DMS114 treated with DMSO at 0.1 percent for 48 hours (cell line): ENCODE data around the gene PRKCD.

Source experiments
- DNase-seq: peaks from one replicate; lab custom pipeline; 2025; ENCODE audit not compliant: unreplicated experiment; lab: John Stamatoyannopoulos, UW

PRKCD gene

DNA sequence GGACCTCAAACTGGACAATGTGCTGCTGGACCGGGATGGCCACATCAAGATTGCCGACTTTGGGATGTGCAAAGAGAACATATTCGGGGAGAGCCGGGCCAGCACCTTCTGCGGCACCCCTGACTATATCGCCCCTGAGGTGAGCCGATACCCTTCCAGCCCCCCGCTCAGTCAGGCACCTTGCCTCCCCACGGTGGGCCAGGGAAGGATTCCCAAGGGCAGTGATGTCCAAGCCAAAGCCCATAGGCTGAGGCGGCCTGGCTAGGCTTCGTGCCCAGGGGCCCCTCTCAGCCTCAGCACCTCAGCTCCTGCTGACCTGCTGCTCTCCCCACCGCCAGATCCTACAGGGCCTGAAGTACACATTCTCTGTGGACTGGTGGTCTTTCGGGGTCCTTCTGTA, 27.7 kb downstream of the PRKCD start:
- DNase-seq: no peak

DNA sequence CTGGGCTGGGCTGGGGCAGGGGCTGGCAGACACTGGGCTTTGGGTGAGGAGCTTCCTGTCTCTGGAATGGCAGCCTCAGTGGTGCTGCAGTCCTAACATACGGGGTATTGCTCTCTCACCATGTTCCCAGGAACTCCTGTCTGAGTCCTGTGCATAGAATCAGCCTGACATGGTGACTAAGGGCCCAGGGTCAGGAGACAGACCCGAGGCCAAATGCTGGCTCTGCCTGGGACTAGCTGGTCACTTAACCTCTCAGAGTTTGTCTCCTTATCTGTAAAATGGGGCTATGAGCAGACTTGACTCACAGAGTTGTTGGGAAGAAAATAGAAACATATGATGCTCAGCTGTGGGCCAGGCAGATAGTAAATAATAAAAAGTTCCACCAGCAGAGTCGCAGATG, 28.3 kb downstream of the PRKCD start:
- DNase-seq: no peak

DNA sequence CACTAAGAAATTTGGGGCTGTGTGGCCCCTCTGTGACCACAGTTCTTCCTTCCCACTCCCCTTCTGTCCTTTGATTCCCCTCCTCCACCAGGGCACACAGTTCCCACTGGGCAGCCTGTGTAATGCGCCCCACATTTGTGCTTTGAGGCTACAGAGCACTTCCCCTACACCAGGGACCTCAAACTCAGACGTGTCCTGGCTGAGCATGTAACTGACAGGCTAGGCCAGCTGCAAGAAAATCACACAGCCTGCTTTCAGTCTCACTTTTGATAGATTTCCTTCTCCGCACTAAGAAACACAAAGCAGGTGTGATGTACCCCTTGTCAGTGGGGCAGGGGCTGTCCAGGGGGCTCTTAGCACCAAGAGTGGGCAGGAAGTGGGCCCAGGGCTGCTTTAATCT, 29.6 kb downstream of the PRKCD start:
- DNase-seq: no peak

- DNase-seq: no peak
Measured at GRCh38 chr3:53191836-53192480, 30.9 kb downstream of the PRKCD start.

DNA sequence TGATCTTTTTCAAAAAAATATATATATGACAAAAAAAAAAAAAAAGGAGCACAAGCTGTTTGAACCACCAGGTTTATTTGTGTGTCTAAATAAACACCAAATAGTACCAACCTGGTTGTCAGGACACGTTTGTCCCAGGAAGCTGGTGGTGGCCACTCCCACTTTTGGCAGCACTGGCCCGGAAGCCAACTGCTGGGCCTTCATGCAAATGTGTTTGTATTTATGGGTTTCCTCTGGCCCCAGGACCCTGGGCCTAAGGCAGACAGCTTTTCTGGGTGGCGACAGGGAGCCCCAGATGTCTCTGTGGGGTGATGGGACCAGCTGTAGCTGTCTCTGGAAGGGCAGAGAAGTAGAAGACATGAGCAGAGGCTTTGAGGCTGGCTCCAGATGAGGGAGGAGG, 31.6 kb downstream of the PRKCD start:
- DNase-seq: no peak

DNA sequence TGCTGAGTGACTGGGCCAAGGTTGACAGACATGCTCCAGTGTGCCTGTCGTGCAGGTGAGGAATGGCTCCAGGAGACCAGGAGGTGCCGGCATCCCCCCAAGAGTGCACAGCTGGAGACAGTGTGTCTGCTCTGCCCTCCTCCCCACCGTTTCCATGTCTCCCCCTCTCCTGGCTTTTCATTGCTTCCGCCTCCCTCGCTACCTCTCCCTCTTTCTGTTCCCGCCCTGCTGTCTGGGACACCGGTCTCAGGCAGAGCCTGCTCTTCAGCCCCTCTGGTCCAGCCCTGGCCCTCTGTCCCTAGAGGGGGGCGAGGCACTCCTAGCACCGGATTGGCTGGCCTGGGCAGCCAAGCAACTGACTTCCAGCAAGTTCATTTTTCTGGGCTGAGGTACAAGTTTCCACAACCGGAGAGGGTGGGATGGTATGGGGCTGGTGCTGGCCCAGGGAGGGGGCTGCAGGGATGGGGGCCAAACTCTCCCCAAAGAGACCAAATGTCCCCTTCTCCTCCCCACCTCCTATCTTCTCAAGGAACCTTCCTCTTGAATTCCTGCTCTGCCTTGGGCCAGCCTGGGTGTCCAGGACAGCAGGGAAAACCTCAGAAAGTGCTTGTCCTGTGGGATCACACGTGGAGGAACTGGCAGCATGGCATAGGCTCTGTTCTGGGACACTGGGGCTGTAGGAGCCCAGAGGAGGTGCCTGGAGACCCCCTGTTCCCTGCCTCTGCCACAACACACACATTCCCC, 32.6 kb downstream of the PRKCD start:
- DNase-seq: no peak

DNA sequence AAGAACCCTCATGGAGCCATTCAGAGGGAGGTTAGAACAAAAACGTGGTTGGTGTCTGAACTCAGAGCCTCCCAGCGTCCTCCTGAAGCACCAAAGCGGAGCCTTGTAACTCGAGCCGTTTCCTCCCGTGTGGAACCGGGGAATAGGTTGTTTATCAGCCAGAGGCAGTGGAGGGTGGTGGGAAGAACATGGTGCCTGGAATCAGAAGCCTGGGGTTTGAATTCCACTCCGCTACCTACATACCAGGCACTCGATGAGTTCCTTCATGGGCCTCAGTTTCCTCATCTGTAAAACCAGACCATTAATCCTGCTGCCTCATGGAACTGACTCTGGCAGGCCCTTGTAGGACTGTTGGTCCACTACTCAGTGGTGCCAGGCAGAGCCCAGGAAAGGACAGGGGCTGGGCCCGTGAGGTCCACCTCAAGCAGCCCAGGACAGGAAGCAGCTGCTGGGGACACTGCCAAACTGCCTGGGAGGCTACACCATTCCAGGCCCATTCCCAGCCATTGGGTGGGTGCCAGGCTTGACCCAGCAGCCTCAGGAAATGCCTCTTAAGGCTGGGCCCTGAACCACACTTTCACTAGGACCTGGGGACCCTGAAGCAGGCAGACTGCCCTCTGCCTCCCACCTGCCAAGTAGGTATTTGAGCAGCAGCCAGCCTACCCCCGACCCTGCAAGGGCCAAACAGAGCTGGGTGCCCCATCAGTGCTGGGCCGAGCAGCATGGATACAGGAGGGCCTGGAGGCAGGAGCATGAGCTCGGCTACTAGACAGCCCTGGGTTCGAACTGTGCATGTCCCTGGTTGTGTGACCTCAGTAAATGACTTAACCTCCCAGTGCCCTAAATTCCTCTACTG, 33.4 kb downstream of the PRKCD start:
- DNase-seq: no peak

DNA sequence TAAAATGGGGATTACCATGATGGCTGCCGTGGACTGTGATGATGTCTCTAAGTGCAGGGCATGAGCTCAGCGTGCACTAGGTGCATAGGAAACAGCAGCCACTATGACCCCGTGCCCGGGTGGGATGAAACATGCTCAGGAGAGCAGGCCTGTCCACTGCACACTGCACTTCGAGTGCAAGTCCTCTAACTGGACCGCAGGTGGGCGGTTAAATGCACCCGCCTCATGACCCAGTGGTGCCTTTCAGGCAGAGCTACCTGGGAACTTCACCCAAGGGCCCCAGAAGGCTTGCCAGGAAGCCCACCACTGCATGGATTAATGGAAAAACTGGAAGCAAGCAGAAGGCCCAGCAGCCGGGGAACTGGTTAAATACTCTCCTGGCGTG, 34.0 kb downstream of the PRKCD start:
- no peak for DNase-seq

DNA sequence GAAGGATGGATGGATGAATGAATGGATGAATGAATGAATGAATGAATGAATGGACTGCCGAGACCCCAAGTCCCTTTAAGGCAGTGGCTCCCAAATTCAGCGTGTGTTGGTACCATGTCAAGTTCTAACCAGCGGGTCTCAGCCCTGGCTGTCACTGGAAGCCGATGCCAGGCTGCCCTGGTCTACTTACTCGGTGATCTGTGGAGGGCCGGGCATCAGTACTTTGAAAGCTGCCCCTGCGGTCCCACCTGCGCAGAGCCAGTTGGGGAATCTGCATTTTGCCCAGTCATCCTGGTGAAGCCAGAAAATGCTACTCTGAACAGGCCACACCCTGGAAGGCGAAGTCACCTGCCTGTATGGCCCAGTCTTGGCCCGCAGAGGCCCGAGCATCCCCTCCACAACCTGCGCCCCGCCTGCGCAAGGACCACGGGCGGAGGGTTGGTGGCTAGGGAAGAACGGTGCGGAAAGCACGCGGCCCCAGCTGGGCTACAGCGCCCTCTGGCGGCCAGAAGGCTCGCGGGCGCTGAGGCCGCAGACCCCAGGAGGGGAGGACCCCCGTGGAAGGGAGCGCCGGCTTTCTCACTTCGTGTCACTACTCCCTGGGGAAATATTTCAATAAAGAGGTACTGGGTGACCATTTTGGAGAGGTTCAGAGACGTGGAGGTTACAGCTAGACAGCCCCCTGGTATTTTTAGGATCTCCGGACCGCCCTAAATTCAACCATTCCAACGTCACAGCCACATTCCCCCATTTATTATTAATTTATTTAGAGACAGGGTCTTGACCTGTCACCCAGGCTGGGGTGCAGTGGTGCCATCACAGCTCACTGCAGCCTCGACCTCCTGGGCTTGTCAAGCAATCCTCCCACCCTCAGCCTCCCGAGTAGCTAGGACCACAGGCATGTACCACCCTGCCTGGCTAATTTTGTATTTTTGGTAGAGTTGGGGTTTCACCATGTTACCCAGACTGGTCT, 34.9 kb downstream of the PRKCD start:
- DNase-seq: no peak

DNA sequence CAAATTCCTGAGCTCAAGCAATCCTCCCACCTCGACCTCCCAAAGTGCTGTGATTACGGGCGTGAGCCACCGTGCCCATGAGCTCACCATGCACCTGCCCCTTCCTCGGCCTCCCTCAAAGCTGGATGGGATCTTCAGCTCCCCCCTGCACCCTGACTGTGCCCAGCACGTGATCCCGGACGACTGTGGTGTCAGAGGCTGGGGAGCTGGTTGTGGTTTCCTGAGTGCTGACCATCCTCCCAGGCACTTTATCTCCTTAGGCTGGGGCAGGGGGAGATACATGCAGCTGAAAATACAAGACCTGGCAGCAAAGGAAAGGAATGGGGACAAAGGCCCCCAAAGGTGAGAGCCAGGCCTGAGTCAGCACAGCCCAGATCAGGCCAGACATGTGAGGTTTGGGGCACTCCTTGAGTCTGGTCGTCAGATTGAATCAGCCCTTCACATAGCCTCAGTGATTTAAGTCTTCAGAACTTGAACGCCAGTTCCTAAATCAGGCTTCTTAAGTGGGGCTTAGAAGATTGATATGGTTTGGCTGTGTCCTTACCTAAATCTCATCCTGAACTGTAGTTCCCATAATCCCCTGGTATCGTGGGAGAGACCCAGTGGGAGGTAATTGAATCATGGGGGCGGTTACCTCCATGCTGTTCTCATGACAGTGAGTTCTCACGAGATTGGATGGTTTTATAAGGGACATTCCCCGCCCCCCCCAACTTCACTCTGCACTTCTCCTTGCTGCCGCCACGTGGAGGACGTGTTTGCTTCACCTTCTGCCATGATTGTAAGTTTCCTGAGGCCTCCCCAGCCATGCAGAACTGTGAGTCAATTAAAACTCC, 35.8 kb downstream of the PRKCD start:
- no peak for DNase-seq

DNA sequence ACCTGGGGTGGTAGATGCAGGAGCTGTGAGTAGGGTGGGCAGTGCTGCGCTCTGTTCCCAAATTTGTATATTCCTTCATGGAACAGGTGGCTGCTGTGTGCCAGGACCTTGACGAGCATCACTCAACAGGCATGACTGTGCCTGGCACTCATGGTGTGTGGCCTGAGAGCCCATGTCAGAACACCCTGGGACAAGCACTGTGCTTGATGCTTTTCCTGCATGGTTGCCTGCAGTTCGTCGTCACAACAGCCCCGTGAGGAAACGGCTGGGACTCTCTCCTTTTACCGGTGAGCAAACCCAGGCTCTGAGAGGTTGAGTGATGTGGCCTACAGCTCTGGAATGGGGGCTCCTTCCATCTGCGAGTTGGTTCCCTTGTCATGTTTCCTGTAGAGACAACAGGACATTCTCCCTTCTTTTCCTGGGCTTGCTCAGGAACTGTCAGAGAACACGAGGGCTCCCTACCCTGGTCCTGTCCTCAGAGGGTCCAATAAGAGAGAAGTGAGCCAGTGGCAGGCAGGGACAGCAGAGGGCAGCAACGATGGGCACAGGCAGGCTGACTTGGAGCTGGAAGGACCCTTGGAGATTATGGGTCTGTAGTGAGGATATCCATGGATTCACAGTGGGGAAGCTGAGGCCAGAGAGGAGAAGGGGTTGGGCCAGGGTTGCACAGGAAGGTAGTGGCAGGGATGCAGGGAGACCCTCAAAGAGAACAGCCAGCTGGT, 37.4 kb downstream of the PRKCD start:
- DNase-seq: no peak

GRCh38 chr3:53198996-53199395, 38.0 kb downstream of the PRKCD start:
- no peak for DNase-seq

DNA sequence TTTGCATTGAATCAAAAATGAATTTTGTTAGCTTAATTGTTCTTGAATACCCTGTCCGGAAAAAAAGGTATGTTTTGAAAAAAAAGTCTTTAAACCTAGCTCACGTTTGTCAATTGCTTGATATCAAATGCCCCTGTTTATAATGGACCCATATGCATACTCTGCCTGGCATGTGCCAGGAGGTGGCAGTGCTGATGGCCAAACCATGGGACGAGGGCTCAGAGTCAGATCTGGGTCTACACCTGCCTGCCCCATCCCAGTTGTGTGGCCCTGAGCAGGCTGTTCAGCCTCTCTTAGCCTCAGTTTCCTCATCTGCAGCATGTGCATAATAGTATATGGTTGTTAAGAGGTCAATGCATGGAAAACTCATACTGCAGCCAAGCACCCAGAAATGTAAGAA, 38.8 kb downstream of the PRKCD start:
- DNase-seq: no peak

GRCh38 chr3:53200501-53201498, 39.8 kb downstream of the PRKCD start:
- no peak for DNase-seq

DNA sequence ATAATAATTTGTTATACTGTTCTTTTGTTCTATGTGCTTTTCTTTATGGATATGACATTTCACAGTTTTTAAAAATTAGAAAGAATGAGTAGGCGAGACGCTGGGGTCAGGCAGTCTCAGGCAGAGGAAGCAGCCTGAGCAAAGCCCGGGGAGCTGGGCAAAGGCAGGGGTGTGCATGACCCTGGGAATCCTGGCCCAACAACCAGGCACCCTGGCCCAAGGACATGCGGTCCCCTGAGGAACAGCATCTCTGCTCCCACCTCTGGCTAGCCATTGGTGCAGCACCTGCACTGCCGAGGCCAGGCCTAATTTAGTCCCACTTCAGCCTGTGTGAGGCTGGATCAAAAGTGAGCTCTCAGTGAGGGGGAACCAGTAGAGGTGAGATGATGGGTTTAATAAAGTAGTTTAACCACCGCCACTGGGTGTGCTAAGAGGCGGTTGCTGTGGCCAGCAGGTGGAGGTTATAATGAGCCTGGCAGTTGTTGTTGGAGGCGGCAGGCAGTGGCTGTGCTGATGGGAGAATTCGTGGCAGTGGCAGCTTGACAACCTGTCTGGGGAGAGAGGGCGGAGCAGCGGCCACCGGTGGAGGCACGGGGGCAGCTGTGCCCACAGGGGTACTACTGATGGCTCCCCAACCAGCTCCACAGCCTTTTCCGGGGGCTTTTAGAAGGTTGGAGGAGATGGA, 41.5 kb downstream of the PRKCD start:
- DNase-seq: no peak

DNA sequence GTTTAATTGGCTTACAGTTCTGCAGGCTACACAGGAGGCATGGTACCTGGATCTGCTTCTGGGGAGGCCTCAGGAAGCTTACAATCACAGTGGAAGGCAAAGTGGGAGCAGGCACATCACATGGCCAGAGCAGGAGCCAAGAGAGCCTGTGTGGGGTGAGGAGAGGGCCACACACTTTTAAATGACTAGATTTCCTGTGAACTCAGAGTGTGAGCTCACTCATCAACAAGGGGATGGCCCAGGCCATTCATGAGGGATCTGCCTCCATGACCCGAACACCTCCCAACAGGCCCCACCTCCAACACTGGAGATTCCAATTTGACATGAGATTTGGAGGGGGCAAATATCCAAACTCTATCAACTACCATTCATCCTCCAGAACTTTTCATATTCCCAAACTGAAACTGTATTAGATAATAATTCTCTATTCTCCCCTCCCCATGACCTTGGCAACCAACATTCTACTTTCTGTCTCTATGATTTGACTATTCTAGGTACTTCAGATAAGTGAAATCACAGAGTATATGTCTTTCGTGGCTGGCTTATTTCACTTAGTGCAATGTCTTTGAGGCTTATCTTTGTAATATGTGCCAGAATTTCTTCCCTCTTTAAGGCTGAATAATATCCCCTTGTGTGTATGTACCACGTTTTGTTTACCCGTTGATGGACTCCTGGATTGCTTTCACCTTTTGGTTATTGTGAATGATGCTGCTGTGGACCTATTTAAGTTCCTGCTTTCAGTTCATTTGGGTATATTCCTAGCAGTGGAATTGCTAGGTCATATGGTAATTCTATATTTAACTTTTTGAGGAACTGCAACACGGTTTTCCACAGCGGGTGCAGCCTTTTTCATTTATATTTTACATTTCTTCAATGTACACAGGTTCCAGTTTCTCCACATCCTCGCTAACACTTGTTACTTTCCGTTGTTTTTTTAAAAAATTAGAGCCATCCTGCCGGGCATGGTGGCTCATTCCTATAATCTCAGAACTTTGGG, 51.0 kb downstream of the PRKCD start:
- no peak for DNase-seq
